Progenitor cell of endocrine pancreas (in vitro differentiated cells): ENCODE data around the gene ARHGAP27. TPM values are rescaled to one million over a fixed set of nuclear protein-coding genes. Genes with fewer than 3 reads are reported as not detected.

Experiments
- DNase-seq: peaks from one replicate; pipeline ENCODE4 v3.0.0; 2021; ENCODE audit warnings: low spot score; ENCODE audit not compliant: unreplicated experiment
- H3K27ac Mint-ChIP-seq: 2 replicates; pipeline ENCODE4 v1.8.0; 2021; ENCODE audit warnings: mild to moderate bottlenecking, moderate library complexity, mixed read lengths
- H3K27me3 Mint-ChIP-seq: 2 replicates; pipeline ENCODE4 v1.8.0; 2021; ENCODE audit warnings: mixed read lengths
- H3K36me3 Mint-ChIP-seq: 2 replicates; pipeline ENCODE4 v1.8.0; 2022; ENCODE audit warnings: mixed read lengths; ENCODE audit not compliant: insufficient read depth
- H3K4me1 Mint-ChIP-seq: 2 replicates; pipeline ENCODE4 v1.8.0; 2021; ENCODE audit warnings: low read depth, mixed read lengths
- H3K4me3 Mint-ChIP-seq: 2 replicates; pipeline ENCODE4 v1.8.0; 2021; ENCODE audit warnings: low read depth, mild to moderate bottlenecking, moderate library complexity, mixed read lengths
- H3K9me3 Mint-ChIP-seq: 2 replicates; pipeline ENCODE4 v1.8.0; 2021; ENCODE audit warnings: low read depth, mixed read lengths
- CTCF ChIP-seq: fragments of 200-600 bp; sonication (generic); IDR thresholded peaks from one replicate; pipeline ENCODE4 v1.5.0; 2021; ENCODE audit warnings: antibody characterized with exemption, mild to moderate bottlenecking; ENCODE audit not compliant: unreplicated experiment
- total RNA-seq: library from RNA; stranded (reverse); gene quantifications from 2 replicates; pipeline ENCODE4 v1.2.1, GENCODE V29; 2021

ARHGAP27 gene
- total RNA-seq, 1 donor from 2014 or later = 7.6 TPM

- Mint-ChIP-seq H3K27ac (no peak overlapping the region), H3K4me1 (no peaks in the 10 kb centered on the region), H3K27me3 (peaks cover 48% of the 10 kb centered on the region), H3K4me3 (no peak overlapping the region), H3K9me3 (no peaks in the 10 kb centered on the region), H3K36me3 (no peaks in the 10 kb centered on the region)
- TF ChIP-seq CTCF = no peak
- DNase-seq = no peak
These were observed 50.4 kb downstream of the ARHGAP27 start for GRCh38 chr17:45382226-45382625.

- Mint-ChIP-seq H3K27ac (no peak overlapping the region), H3K27me3 (peaks cover 44% of the 10 kb centered on the region), H3K9me3 (no peaks in the 10 kb centered on the region), H3K4me3 (no peak overlapping the region), H3K4me1 (no peaks in the 10 kb centered on the region), H3K36me3 (no peaks in the 10 kb centered on the region)
- DNase-seq = no peak
- TF ChIP-seq CTCF = no peak
These were observed 51.7 kb downstream of the ARHGAP27 start for GRCh38 chr17:45380991-45381390.

- H3K4me3 Mint-ChIP-seq = no peak overlapping the region
- no peak overlapping the region for H3K27ac Mint-ChIP-seq
- H3K27me3 Mint-ChIP-seq = peaks cover 36% of the 10 kb centered on the region
- no peaks in the 10 kb centered on the region for H3K4me1 Mint-ChIP-seq
- no peak for TF ChIP-seq CTCF
- no peak for DNase-seq
- H3K36me3 Mint-ChIP-seq = no peaks in the 10 kb centered on the region
- no peaks in the 10 kb centered on the region for H3K9me3 Mint-ChIP-seq
These were observed 52.5 kb downstream of the ARHGAP27 start for GRCh38 chr17:45380046-45380765.

- Mint-ChIP-seq H3K4me1 (no peaks in the 10 kb centered on the region), H3K9me3 (no peaks in the 10 kb centered on the region), H3K27ac (no peak overlapping the region), H3K27me3 (peaks cover 27% of the 10 kb centered on the region), H3K4me3 (no peak overlapping the region), H3K36me3 (no peaks in the 10 kb centered on the region)
- TF ChIP-seq CTCF = no peak
- no peak for DNase-seq
These were observed 55.3 kb downstream of the ARHGAP27 start for GRCh38 chr17:45377401-45377800.

- H3K27me3 Mint-ChIP-seq = peaks cover 30% of the 10 kb centered on the region
- H3K27ac Mint-ChIP-seq = no peak overlapping the region
- no peak overlapping the region for H3K4me3 Mint-ChIP-seq
- no peaks in the 10 kb centered on the region for H3K36me3 Mint-ChIP-seq
- H3K4me1 Mint-ChIP-seq = peaks cover 5% of the 10 kb centered on the region
- no peak for TF ChIP-seq CTCF
- no peak for DNase-seq
- H3K9me3 Mint-ChIP-seq = no peaks in the 10 kb centered on the region
These were observed 56.3 kb downstream of the ARHGAP27 start for GRCh38 chr17:45376171-45377005.
